Left renal pelvis (tissue), 4 donors: ENCODE results near the gene SPEM1. TPM values are rescaled to one million over a fixed set of nuclear protein-coding genes. Genes with fewer than 3 reads are reported as not detected.
"Not testable (repeated sequence)": the region's sequence is repeated elsewhere in the genome, so short reads cannot be mapped to it uniquely, and the experiment has no call there.

ENCODE experiments used
- DNase-seq, 4 donors: peaks; one replicate each; pipeline ENCODE4 v3.0.0-alpha.2; 2013; ENCODE audit warnings: low read depth in 4 of 4, low spot score in 3 of 4
- polyA plus RNA-seq, 4 donors: library from polyadenylated mRNA; unstranded; fragments of 120-200 nt; gene quantifications; one replicate each; pipeline ENCODE4 v1.2.1, GENCODE V29; 2013; ENCODE audit not compliant: insufficient read length in 4 of 4

Gene SPEM1
- polyA plus RNA-seq, 4 donors: not detected

GRCh38 chr17:7467498-7467897, 47.4 kb downstream of the SPEM1 start:
- no peak for DNase-seq

- DNase-seq: no peak
Observed at GRCh38 chr17:7468290-7468689, 48.2 kb downstream of the SPEM1 start.

- no peak for DNase-seq
Observed at GRCh38 chr17:7468804-7469389, 48.8 kb downstream of the SPEM1 start.

GRCh38 chr17:7469843-7470242, 49.7 kb downstream of the SPEM1 start:
- not testable (repeated sequence) for DNase-seq

GRCh38 chr17:7470457-7470973, 50.4 kb downstream of the SPEM1 start:
- not testable (repeated sequence) for DNase-seq

Other genes starting within 250 kb of the SPEM1 start
- gene ASGR1, start 241.0 kb upstream of the SPEM1 start, polyA plus RNA-seq: 1 to 10 TPM; 3.9 to 7.9 (median 5.9) TPM
- gene DLG4, start 200.5 kb upstream of the SPEM1 start, polyA plus RNA-seq: 10 to 100 TPM; 25.8 to 50.7 (median 41.7) TPM
- gene ACADVL, start 200.4 kb upstream of the SPEM1 start, polyA plus RNA-seq: 100 to 1,000 TPM; 318 to 561 (median 453) TPM
- gene DVL2, start 185.8 kb upstream of the SPEM1 start, polyA plus RNA-seq: 10 to 100 TPM; 46.3 to 70.6 (median 51.4) TPM
- gene PHF23, start 180.9 kb upstream of the SPEM1 start, polyA plus RNA-seq: 10 to 100 TPM; 39.1 to 62.6 (median 52.5) TPM
- 100 to 1,000 TPM; 327 to 487 (median 427) TPM for gene GABARAP, start 177.9 kb upstream of the SPEM1 start, polyA plus RNA-seq
- gene CTDNEP1, start 168.6 kb upstream of the SPEM1 start, polyA plus RNA-seq: 100 to 1,000 TPM; 146 to 158 (median 156) TPM
- 10 to 100 TPM; 45.9 to 53.5 (median 48.1) TPM for gene ELP5, start 168.1 kb upstream of the SPEM1 start, polyA plus RNA-seq
- 10 to 100 TPM in 3 of 4 donors, 1 to 10 TPM in 1; 1.3 to 58.7 (median 50.8) TPM for gene CLDN7, start 157.8 kb upstream of the SPEM1 start, polyA plus RNA-seq
- 1 to 10 TPM; 1.5 to 2.8 (median 1.9) TPM for gene SLC2A4, start 138.6 kb upstream of the SPEM1 start, polyA plus RNA-seq
- 1 to 10 TPM; 1.9 to 4.1 (median 2.7) TPM for gene YBX2, start 125.7 kb upstream of the SPEM1 start, polyA plus RNA-seq
- 100 to 1,000 TPM; 247 to 327 (median 311) TPM for gene EIF5A, start 112.7 kb upstream of the SPEM1 start, polyA plus RNA-seq
- gene GPS2, start 105.0 kb upstream of the SPEM1 start, polyA plus RNA-seq: 100 to 1,000 TPM in 1 of 4 donors, 10 to 100 TPM in 3; 73.8 to 104 (median 90.1) TPM
- gene NEURL4, start 91.0 kb upstream of the SPEM1 start, polyA plus RNA-seq: 10 to 100 TPM; 25.7 to 43.8 (median 27.8) TPM
- gene ACAP1, start 83.8 kb upstream of the SPEM1 start, polyA plus RNA-seq: 10 to 100 TPM in 2 of 4 donors, 1 to 10 TPM in 2; 6.9 to 11.0 (median 8.8) TPM
- 10 to 100 TPM; 10.9 to 12.1 (median 11.6) TPM for gene KCTD11, start 68.2 kb upstream of the SPEM1 start, polyA plus RNA-seq
- not detected for gene TMEM95, start 65.2 kb upstream of the SPEM1 start, polyA plus RNA-seq
- gene TNK1, start 39.2 kb upstream of the SPEM1 start, polyA plus RNA-seq: 1 to 10 TPM in 3 of 4 donors, under 1 TPM in 1; 1.00 to 6.1 (median 5.2) TPM
- 10 to 100 TPM; 30.3 to 48.7 (median 39.6) TPM for gene PLSCR3, start 25.8 kb upstream of the SPEM1 start, polyA plus RNA-seq
- 10 to 100 TPM; 52.8 to 90.1 (median 80.5) TPM for gene TMEM256, start 16.2 kb upstream of the SPEM1 start, polyA plus RNA-seq
- 10 to 100 TPM; 21.4 to 55.8 (median 32.8) TPM for gene NLGN2, start 12.5 kb upstream of the SPEM1 start, polyA plus RNA-seq
- gene SPEM2, start 5.3 kb downstream of the SPEM1 start, polyA plus RNA-seq: under 1 TPM in 1 of 4 donors, not detected in 3; 0.18 TPM
- not detected for gene SPEM3, start 8.5 kb downstream of the SPEM1 start, polyA plus RNA-seq
- 1 to 10 TPM; 1.1 to 4.8 (median 3.8) TPM for gene TMEM102, start 15.1 kb downstream of the SPEM1 start, polyA plus RNA-seq
- 10 to 100 TPM in 1 of 4 donors, 1 to 10 TPM in 3; 5.6 to 17.1 (median 8.5) TPM for gene FGF11, start 19.2 kb downstream of the SPEM1 start, polyA plus RNA-seq
- 10 to 100 TPM in 2 of 4 donors, 1 to 10 TPM in 2; 9.0 to 15.1 (median 9.8) TPM for gene CHRNB1, start 24.7 kb downstream of the SPEM1 start, polyA plus RNA-seq
- 10 to 100 TPM; 36.1 to 46.1 (median 43.4) TPM for gene ZBTB4, start 59.3 kb downstream of the SPEM1 start, polyA plus RNA-seq
- under 1 TPM in 2 of 4 donors, not detected in 2; 0.12 to 0.46 TPM for gene SLC35G6, start 61.1 kb downstream of the SPEM1 start, polyA plus RNA-seq
- gene POLR2A, start 64.0 kb downstream of the SPEM1 start, polyA plus RNA-seq: 100 to 1,000 TPM; 105 to 159 (median 123) TPM
- 10 to 100 TPM; 20.3 to 43.5 (median 25.8) TPM for gene TNFSF12, start 128.7 kb downstream of the SPEM1 start, polyA plus RNA-seq
- gene TNFSF13, start 138.4 kb downstream of the SPEM1 start, polyA plus RNA-seq: 10 to 100 TPM in 3 of 4 donors, 1 to 10 TPM in 1; 7.1 to 15.7 (median 12.7) TPM
- 10 to 100 TPM; 57.4 to 83.0 (median 73.6) TPM for gene SENP3, start 141.6 kb downstream of the SPEM1 start, polyA plus RNA-seq
- gene CD68, start 159.3 kb downstream of the SPEM1 start, polyA plus RNA-seq: 10 to 100 TPM; 32.3 to 70.7 (median 54.9) TPM
- gene MPDU1, start 163.5 kb downstream of the SPEM1 start, polyA plus RNA-seq: 100 to 1,000 TPM in 3 of 4 donors, 10 to 100 TPM in 1; 75.1 to 114 (median 112) TPM
- gene SOX15, start 169.8 kb downstream of the SPEM1 start, polyA plus RNA-seq: 10 to 100 TPM in 1 of 4 donors, 1 to 10 TPM in 3; 2.5 to 10.5 (median 3.6) TPM
- gene FXR2, start 194.6 kb downstream of the SPEM1 start, polyA plus RNA-seq: 10 to 100 TPM; 42.8 to 55.0 (median 45.2) TPM
- gene SAT2, start 207.5 kb downstream of the SPEM1 start, polyA plus RNA-seq: 100 to 1,000 TPM in 3 of 4 donors, 10 to 100 TPM in 1; 86.6 to 152 (median 114) TPM
- 1 to 10 TPM; 2.3 to 5.1 (median 4.0) TPM for gene SHBG, start 209.8 kb downstream of the SPEM1 start, polyA plus RNA-seq
- 10 to 100 TPM; 18.3 to 27.3 (median 20.5) TPM for gene ATP1B2, start 230.6 kb downstream of the SPEM1 start, polyA plus RNA-seq